IPS DF 4.7 (cell line): ENCODE results near the gene UNC13C.

ENCODE experiments used
- DNase-seq: peaks from one replicate; pipeline ENCODE4 v3.0.0-alpha.2; 2013; ENCODE audit warnings: low spot score; ENCODE audit errors: extremely low read depth

The UNC13C gene

DNA sequence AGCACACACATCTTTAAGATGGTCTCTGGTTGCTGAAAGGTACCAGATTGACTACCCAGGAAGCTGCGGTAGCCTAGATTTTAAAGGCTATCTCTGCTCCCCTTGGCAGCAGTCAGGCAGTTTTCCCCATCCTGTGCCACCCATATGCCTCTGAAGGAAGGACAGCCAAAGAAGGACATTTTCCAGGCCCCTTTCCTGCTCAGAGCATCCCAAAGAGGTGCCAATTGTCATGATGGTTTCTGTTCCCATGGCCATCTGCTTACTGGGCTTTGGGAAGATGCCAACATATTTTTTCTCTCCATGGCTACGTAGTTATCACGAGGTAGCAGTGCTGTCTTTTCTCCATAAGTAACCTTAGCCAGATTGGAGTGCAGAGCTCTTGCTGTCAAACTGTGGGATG, 39.7 kb downstream of the UNC13C start:
- DNase-seq = no peak

DNA sequence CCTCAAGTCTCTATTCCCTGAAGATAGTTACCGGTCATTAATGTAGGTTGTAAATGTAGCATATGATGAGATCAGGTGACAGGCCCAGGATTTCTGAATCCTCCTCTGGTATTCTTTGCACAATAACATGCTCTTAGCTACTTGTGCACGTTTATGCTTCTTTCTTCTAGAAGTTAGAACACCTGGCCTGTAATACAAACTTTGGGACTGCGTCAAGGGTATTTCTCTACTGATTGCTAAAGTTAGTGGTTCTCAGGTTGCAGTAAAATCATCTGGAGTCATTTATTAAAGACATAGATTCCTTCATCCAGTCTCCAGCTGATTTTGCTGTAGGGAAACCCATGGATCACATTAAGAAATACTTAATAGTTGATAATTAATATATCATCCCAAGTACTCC, 48.0 kb downstream of the UNC13C start:
- no peak for DNase-seq

DNA sequence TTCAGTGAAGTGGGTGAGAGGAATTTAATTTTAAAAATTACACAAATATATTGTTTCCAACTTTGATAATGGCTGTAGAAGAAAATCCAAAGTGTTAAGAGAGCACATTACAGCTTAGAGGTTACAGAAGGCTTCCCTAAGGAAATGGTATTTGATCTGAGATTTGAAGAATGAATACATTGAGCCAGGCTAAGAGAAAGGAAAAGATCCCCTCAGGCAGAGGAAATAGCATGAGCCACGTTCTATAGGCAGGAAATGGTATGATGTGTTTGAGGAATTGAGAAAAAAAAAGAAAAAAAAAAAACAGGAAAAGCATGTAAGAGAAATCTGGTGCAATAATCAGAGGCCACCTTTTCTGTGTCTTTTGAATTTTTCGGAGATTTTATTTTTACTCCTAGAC, 48.6 kb downstream of the UNC13C start:
- DNase-seq = no peak

DNA sequence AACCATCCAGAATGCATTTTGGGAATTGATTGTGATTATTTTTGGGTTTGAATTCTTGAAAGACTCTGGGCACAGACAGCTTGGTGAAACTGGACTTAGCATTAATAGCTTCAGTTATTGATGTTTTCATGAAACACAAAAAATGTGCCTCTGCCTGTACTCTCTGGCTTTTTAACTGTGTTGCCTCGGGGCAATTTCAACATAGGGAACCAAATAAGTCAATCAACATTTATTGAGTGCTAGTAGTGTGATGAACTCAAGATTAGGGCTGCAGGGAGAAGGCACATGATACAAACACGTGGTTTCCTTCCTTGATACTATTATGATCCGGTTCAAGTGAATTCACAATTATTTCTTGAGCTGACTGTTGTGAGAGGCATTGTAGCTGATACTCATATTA, 50.8 kb downstream of the UNC13C start:
- no peak for DNase-seq

DNA sequence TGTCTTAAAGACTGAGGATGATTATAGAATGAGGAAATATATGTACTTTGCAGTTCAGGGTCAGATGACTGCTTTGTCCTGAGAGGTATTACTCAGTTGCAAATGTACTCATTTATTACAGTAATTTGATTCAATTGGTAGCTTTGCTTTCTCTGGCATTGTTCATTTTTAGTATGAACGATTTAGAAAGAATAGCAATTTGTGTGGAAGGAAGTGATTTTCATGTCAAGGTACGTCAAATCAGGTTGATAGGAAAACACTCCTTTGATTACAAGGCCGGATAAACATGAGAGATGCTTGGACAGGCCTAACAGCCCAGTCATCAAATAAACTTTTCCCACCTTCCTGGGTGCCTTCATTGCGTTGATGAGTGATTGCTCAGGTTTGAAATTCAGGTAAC, 53.8 kb downstream of the UNC13C start:
- no peak for DNase-seq

DNA sequence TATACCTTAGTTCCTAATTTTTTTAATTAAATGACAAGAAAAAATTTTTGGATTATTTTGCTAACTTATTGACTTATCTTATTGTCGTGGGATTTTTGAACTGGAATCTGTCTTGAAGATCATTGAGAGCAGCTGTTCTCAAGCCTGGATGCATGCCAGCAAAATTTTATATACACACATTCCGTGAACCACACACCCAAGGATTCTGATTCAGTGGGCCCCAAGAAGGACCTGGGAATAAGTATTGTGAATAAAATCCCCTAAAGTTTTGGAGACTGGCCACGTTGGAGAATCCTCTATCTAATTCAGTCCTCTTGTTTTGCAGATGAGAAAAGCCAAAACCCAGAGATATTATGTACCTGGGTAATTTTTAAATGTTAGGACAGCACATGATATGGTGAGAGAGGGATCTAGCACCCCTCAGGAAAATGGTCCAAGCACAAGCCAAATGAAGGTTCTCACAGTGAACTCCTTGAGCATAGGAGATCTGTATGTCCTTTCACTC, 55.2 kb downstream of the UNC13C start:
- no peak for DNase-seq

DNA sequence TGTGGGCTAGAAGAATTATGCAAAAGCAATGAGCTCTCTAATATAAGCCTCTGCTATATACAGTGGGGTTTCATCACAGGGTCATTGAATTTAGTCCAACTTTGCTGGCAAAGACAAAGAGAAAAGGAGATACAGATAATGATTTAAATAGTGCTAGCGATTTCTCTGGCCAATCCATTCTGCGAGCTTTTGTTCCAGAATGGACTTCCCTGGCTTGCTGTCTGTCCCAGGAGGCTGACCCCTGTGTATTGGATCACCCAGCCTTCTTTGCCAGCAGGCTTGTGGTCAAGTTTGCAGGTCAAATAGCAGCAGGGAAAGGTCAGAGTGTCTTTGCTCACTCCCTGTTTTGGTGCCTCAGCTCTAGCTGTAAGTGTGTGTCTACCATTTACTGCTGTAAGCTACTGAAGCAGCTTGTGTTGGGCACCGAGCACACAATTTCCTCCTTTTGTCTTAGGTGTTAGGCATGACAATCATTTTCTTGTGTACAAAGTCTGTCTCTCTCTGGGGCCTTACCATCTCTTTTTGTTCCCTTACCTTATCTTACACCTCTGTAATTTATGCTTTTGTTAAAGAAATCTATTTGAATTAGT, 55.7 kb downstream of the UNC13C start:
- DNase-seq = no peak

DNA sequence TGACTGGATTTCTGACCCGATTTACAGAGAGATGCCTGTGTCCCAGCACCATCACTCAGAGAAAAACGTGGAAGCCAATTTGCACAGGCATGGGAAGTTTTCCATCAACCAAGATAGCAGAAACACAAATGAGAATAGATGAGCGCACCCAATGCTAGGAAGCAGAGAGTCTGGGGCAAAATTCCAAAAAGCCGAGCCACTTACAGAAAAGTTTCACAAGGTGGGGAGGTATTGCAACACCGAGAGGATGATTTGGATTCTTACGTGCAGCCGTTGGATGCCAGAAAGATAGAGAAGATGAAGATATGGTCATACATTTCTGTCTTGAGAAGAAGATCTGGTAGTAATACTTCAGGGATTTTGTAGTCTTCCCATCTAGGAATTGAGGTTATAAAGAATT, 57.4 kb downstream of the UNC13C start:
- DNase-seq = no peak

DNA sequence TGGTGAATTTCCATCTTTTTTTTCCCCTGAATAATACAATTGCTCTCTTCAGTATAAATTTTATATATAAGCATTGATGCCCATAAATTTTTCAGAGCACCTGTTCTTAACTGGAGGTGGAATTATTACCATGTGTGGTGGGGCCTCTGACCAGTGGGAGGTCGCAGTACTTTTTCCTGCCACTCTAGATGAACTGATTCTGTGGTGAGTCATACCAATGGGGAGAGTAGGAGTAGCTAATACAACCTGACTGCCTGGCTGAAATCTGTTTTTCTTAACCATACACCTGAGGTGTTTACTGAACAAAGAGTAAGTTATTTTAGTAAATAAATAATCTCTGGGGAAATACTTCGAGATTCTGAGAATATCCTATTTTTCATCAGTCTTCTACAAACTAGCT, 67.2 kb downstream of the UNC13C start:
- DNase-seq = no peak

DNA sequence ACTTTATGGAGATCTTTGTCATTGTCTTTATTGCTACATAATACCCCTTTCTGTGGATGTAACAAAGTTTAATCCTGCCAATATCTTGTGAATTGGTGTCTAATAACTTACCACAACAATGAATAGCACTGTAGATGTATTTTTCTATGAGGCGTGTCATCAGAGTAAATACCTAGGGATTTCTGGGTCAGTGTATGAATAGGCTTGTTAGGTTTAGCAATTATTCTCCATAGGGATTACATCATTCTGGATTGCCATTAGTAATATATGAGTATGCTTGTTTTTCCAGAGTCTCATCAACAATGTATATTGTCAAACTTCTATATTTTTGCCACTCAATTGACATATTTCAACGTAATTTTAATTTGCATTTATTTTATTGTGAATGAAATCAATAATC, 67.9 kb downstream of the UNC13C start:
- no peak for DNase-seq

DNA sequence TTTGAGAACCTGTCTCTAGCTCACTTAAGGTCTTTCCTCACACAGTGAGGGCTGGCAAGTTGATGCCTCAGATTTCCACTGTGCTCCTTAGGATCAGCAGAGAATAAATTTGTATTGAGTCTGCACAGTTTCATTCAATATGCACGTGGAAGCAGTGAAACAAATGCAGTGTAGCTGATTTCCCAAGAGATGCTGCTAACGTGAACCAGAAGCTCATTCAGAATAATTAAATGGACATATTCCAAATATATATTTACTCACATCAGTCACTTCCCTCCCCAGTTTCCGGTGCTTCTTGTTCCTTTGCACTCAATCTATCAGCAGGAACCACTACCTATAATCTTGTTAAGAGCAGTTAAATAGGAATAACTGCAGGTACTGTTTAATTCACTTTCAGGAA, 86.1 kb downstream of the UNC13C start:
- DNase-seq = no peak

DNA sequence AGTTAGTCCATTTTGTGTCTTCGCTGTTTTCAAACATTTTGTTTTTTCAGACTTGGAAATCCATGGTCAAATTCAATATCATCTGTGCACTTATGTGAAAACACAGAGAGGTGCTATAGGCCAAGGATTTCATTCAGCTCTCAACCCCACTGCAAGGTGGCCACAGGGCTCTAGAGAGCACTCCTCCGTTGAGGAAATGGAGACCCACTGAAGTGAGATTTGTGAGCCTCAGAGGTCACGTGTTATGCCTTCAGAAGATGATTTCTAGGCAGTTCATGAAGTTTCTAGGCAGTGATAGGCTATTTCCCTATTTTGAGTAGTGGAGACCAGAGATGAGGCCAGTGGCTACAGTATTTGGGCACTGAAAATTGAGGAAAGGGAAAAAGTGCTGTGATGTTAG, 88.2 kb downstream of the UNC13C start:
- DNase-seq = no peak

DNA sequence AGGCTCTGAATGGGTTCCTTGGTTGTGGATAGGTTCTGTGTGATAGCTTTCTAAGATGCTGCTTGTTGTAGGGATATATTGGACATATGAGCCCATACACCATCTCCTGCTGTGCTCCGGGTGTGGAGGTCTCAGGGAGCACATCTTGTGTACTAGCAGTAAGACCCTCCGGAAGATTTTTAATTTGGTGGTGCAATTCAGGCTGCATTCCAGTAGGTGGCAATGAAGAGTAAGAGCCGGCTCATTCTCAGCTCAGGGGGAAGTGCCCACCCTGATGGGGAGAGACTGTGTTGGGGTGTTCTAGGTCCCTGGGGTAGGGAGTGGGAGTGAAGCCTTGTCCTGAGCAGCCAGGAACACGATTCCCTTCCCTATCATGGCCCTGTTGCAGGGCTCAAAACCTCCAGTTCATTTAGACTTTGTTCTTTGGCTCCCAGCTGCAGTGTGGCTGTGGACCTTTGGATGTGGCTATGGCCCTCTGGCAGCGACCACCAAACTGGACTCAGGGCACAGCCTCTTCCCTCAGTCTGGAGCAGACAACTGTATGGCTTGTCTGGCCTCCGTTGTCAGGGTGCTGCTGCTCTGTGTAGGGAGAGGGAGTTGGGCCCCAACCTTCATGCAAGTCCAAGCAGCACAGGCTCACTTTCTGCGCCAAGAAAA, 104.7 kb downstream of the UNC13C start:
- no peak for DNase-seq

DNA sequence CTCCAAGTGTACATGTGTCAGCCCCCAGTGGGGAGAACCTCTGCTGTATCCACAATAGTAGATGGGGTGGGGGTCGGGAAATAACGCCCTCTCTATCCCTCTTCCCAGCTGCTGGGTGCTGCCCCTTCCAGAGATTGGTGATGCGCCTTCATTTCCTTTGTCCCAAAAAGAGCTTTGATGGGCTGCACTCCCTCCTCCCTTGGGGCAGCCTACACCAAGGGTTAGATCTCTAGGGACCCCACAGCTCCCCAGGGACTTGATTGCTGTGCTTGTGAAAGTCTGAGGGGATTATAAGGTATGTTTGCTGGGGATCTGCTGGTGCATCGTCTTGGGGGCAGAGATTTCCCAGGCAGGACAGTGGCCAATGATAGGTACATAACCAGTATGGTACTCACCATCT, 105.3 kb downstream of the UNC13C start:
- DNase-seq = no peak

DNA sequence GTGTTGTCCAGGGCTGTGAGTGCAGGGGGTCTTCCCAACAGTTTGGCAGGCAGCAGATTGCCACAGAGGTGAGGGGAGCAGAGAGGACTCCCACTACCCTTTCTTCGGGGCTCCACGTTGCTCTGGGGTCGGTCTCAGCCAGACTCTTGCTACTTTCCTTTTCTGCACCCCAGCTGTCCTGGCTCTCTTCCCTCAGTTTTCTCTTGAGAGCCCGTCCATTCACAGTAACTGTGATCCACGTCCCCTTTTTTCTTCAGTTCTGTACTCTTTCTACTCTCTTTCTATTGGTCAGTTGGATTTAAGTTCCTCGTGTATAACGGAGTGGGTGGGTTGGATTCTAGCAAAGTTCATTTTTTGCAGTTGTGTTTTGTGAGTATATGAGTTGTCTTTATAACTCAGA, 105.8 kb downstream of the UNC13C start:
- no peak for DNase-seq

DNA sequence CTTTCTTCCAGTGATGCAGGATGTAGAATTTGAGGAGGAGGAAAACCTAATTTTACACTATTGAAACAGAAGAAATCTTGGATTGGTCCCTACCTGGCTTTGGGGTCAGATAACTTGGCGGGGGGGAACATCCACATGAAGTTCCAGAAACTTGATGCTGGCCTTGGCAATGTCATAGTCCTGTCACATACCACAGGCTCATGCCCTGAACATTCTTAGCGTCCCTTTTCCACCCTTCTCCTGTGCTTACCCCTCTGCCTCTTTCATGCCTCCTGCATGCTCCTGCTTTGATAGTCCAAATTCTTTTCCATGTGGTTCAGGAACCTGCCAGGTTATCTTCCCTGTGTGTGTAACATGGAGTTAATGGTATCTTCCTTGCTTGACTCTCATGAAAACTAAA, 110.6 kb downstream of the UNC13C start:
- no peak for DNase-seq

DNA sequence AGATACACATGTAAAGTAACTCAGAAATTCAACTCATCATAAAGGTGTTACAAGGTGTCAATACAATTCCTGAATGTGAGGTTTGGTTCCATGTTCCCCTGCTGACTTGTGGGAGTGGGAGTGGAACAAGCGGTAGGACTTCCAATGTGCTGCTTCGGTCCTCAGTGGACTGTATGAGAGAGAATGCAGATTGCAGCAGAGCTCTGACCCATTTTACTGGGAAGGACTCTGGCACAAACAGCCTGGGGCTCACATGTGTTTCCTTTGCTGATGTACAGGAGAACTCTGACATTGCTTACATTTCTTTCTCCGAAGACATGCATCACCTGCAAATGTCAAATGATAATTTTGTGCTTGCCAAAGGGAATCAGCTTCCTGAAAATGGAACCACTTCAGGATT, 111.5 kb downstream of the UNC13C start:
- DNase-seq = no peak

DNA sequence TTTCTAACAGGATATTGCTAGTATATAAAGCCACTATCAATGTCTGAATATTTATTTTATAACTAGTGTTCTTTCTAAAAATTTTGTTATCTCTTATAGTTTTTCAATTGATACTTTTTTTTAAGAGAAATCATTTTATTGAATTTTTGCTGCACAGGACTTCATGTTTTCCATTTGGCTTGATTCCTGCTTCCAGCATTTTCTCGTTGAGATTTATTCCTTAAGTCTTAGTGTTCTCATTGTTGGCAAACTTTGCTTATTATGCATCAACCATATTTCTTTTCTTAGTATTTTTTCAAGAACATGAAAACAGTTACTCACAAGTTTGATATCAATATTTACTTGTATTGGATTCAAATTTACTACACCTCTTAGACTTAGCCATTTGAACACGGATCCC, 113.4 kb downstream of the UNC13C start:
- DNase-seq = no peak

DNA sequence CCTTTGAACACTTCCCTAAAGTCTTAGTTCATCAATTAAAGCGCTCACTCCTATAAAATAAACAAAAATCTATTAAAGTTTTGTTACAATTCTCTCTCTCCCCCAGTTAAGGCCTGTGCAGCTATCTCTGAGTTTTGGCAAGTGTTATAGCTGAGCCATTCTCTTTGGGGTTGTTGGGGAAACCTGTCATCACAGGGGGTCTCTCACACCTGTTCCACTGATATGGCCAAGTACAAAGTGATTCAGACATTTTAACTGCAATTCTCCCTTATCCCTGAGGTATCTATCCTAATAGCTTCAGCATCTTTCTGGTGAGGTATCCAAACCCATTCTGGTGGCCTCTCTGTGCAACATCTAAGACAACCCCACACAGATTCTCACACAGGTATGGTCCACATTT, 116.4 kb downstream of the UNC13C start:
- DNase-seq = no peak

DNA sequence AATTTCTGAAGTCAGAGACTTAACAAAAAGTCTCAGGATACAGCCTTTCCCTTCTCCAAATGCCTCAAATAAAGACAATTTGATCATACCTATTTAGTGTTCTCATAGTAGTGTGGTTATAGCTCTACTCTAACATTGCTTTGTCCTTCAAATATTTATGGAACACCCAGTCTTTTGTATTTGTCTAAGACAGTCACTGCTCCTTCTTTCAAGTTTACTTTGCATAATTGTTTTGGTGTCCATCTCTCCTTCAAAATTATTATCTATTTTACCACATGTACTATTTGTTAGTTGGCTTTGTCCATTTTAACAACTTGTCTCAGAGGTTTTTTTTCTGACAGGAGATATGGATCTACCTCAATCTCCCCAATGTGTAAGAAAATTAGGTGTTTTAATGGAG, 118.8 kb downstream of the UNC13C start:
- DNase-seq = no peak

DNA sequence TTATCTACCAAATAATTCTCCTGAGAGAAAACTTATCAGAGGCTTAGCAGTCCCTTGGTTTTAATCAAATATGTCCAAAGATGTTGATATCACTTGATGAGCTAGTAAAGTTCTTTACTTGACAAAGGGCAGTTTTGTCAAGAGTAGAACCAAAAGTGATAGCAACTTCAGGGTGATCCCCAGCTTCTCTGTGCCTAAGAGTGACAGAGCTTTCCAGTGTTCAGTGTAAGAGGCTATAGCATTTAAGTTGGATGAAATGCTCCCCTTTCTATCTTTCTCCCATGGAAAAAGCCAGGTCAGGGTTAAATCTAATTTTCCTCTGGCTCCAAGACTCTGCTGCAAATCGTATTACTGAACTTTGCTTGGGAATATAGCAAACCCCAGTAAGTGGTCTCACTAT, 120.8 kb downstream of the UNC13C start:
- no peak for DNase-seq

DNA sequence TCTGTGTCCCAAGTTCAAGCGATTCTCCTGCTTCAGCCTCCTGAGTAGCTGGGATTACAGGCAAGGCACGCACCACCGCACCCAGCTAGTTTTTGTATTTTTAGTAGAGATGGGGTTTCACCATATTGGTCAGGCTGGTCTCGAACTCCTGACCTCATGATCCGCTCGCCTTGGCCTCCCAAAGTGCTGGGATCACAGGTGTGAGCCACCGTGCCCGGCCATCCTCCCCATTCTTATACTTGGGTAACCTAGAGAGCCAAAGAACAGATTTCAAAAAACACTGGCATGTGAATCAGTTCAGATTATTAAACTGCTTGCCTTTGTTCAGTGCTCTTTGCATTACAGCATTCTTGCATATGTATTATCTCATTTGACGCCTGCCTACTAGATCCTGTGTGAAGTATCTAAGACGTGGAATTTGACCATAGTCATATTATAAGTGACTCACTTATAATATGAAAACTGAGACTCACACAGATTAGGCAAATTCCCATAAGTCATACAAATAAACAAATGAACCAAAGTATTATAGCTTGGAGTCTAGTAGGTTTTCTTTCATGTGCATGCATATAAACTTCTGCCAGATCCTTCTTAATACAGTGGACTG, 123.5 kb downstream of the UNC13C start:
- no peak for DNase-seq

DNA sequence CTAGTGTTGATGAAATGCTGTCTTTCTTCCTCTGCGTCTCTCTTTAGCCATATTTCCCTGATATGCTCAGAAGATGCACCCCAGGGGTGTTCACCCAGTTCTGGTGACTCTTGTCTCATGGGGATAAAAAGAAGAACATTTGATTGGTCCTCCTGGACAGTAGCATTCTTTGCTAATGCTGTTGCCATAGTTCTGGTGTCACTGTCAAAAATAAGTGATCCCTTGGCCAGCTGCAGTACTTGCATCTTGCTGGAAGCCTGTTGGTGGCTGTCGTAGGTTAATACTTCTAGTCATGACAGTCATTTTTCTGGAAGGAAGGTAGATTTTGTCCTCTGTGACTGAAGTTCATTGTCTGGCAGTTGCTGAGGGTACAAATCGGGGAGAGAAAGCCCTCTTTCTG, 124.5 kb downstream of the UNC13C start:
- no peak for DNase-seq
